Osteoblast (primary cell): ENCODE data around the gene TXNDC5. TPM values are rescaled to one million over a fixed set of nuclear protein-coding genes. Genes with fewer than 3 reads are reported as not detected.

Experiments used
- DNase-seq: peaks from one replicate; pipeline ENCODE4 v3.0.0; 2011; ENCODE audit warnings: low spot score, mixed read lengths; ENCODE audit not compliant: insufficient read length; ENCODE audit errors: missing footprints
- H2AFZ ChIP-seq: 2 replicates; pipeline ENCODE4 v1.6.0; 2011; ENCODE audit warnings: mild to moderate bottlenecking, low read length
- H3K27ac ChIP-seq: 2 replicates; pipeline ENCODE4 v1.5.1; 2011; ENCODE audit warnings: mild to moderate bottlenecking, low read depth, low read length, moderate library complexity
- H3K27me3 ChIP-seq: 2 replicates; pipeline ENCODE4 v1.6.0; 2012; ENCODE audit warnings: mild to moderate bottlenecking, control low read depth, inconsistent platforms, low read length, moderate library complexity; ENCODE audit not compliant: insufficient read depth
- H3K36me3 ChIP-seq: 2 replicates; pipeline ENCODE4 v1.5.1; 2011; ENCODE audit warnings: mild to moderate bottlenecking, low read length, control low read depth, moderate library complexity; ENCODE audit not compliant: insufficient read depth
- H3K4me1 ChIP-seq: 2 replicates; pipeline ENCODE4 v1.5.1; 2011; ENCODE audit warnings: mild to moderate bottlenecking, low read length, control low read depth, moderate library complexity; ENCODE audit not compliant: insufficient read depth
- H3K4me2 ChIP-seq: 2 replicates; pipeline ENCODE4 v1.6.0; 2011; ENCODE audit warnings: mild to moderate bottlenecking, low read length; ENCODE audit not compliant: insufficient read depth
- H3K4me3 ChIP-seq: fragments of 200-600 bp; sonication (generic); 3 replicates; pipeline ENCODE4 v1.5.1; 2012; ENCODE audit warnings: mild to moderate bottlenecking, low read length, inconsistent platforms; ENCODE audit not compliant: insufficient read depth
- H3K79me2 ChIP-seq: 2 replicates; pipeline ENCODE4 v1.6.0; 2012; ENCODE audit warnings: mild to moderate bottlenecking, low read length, control low read depth, inconsistent platforms; ENCODE audit not compliant: insufficient read depth
- H3K9me3 ChIP-seq: 2 replicates; pipeline ENCODE4 v1.5.1; 2011; ENCODE audit warnings: low read depth, low read length, control low read depth
- H4K20me1 ChIP-seq: 2 replicates; pipeline ENCODE4 v1.6.0; 2012; ENCODE audit warnings: mild to moderate bottlenecking, low read length, control low read depth; ENCODE audit not compliant: insufficient read depth
- CTCF ChIP-seq: IDR thresholded peaks from 2 replicates; pipeline ENCODE4 v1.5.1; 2011; ENCODE audit warnings: mild to moderate bottlenecking, low read depth, low read length, moderate library complexity; ENCODE audit errors: extremely low read depth
- total RNA-seq: library from RNA; depleted of rRNA; stranded (reverse); fragments of >200 nt; gene quantifications from 2 replicates; pipeline ENCODE4 v1.2.3, GENCODE V29; 2012

The TXNDC5 gene
- total RNA-seq, 1 donor: 344 TPM

GRCh38 chr6:7832904-7833750, 77.5 kb downstream of the TXNDC5 start:
- Histone ChIP-seq H3K4me2 (no peak overlapping the region), H3K27ac (no peak overlapping the region), H2AFZ (peak overlapping the region; percentile 56), H3K79me2 (no peaks in the 10 kb centered on the region), H4K20me1 (no peaks in the 10 kb centered on the region), H3K4me3 (no peak overlapping the region), H3K4me1 (peaks cover 5% of the 10 kb centered on the region), H3K27me3 (no peaks in the 10 kb centered on the region), H3K36me3 (no peaks in the 10 kb centered on the region), H3K9me3 (no peaks in the 10 kb centered on the region)
- no peak for TF ChIP-seq CTCF
- peak; percentile 71 for DNase-seq

Other genes with a start within 250 kb of the TXNDC5 start
- gene BMP6, start 184.7 kb downstream of the TXNDC5 start, total RNA-seq: 0.59 and 0.72 TPM in 2 replicates
- 14.1 and 15.3 TPM in 2 replicates for gene BLOC1S5, start 153.6 kb upstream of the TXNDC5 start, total RNA-seq
- 25.3 TPM in 2 replicates for gene EEF1E1, start 191.8 kb upstream of the TXNDC5 start, total RNA-seq